ENCODE measurements around the gene TMTC2.

TMTC2 gene

GRCh38 chr12:82665142-82665923 lies 21.4 kb upstream of the TMTC2 start:
- H3K4me3 Mint-ChIP-seq = no peak overlapping the region
- H3K27me3 Mint-ChIP-seq = peaks cover 10% of the 10 kb centered on the region
- DNase-seq = no peak
- no peaks in the 10 kb centered on the region for H3K9me3 Mint-ChIP-seq
- no peaks in the 10 kb centered on the region for H3K4me1 Mint-ChIP-seq
- H3K36me3 Mint-ChIP-seq = no peaks in the 10 kb centered on the region
- H3K27ac Mint-ChIP-seq = no peak overlapping the region
- CTCF ChIA-PET = no interaction called here

GRCh38 chr12:82666830-82667229 lies 19.9 kb upstream of the TMTC2 start:
- H3K9me3 Mint-ChIP-seq = no peaks in the 10 kb centered on the region
- no peak overlapping the region for H3K27ac Mint-ChIP-seq
- DNase-seq = no peak
- no peaks in the 10 kb centered on the region for H3K4me1 Mint-ChIP-seq
- no peak overlapping the region for H3K4me3 Mint-ChIP-seq
- CTCF ChIA-PET = no interaction called here
- H3K36me3 Mint-ChIP-seq = no peaks in the 10 kb centered on the region
- H3K27me3 Mint-ChIP-seq = peaks cover 10% of the 10 kb centered on the region

GRCh38 chr12:82671673-82672195 lies 15.0 kb upstream of the TMTC2 start:
- Mint-ChIP-seq H3K9me3 (no peaks in the 10 kb centered on the region), H3K27ac (no peak overlapping the region), H3K4me3 (no peak overlapping the region), H3K27me3 (peaks cover 14% of the 10 kb centered on the region), H3K36me3 (no peaks in the 10 kb centered on the region), H3K4me1 (no peaks in the 10 kb centered on the region)
- DNase-seq = no peak
- CTCF ChIA-PET = no interaction called here

GRCh38 chr12:82672811-82673495 lies 13.8 kb upstream of the TMTC2 start:
- H3K4me1 Mint-ChIP-seq = no peaks in the 10 kb centered on the region
- no peaks in the 10 kb centered on the region for H3K9me3 Mint-ChIP-seq
- H3K27ac Mint-ChIP-seq = no peak overlapping the region
- DNase-seq = no peak
- H3K4me3 Mint-ChIP-seq = no peak overlapping the region
- CTCF ChIA-PET = interaction anchor here (1.2 kb wide), 1 partner anchor 13 kb away, joined by 3 read pairs; no protein-coding TSS in a partner anchor
- peaks cover 13% of the 10 kb centered on the region for H3K27me3 Mint-ChIP-seq
- no peaks in the 10 kb centered on the region for H3K36me3 Mint-ChIP-seq

- H3K36me3 Mint-ChIP-seq = no peaks in the 10 kb centered on the region
- no peak overlapping the region for H3K27ac Mint-ChIP-seq
- peaks cover 9% of the 10 kb centered on the region for H3K27me3 Mint-ChIP-seq
- H3K4me1 Mint-ChIP-seq = no peaks in the 10 kb centered on the region
- CTCF ChIA-PET = interaction anchor here (1.2 kb wide), 1 partner anchor 12 kb away, joined by 3 read pairs; no protein-coding TSS in a partner anchor
- no peak overlapping the region for H3K4me3 Mint-ChIP-seq
- H3K9me3 Mint-ChIP-seq = no peaks in the 10 kb centered on the region
- DNase-seq = no peak
Observed at GRCh38 chr12:82673698-82674097, 13.0 kb upstream of the TMTC2 start.

GRCh38 chr12:82675246-82675645 lies 11.5 kb upstream of the TMTC2 start:
- Mint-ChIP-seq H3K4me1 (no peaks in the 10 kb centered on the region), H3K4me3 (no peak overlapping the region), H3K36me3 (no peaks in the 10 kb centered on the region), H3K27ac (no peak overlapping the region), H3K9me3 (no peaks in the 10 kb centered on the region), H3K27me3 (peaks cover 9% of the 10 kb centered on the region)
- CTCF ChIA-PET = no interaction called here
- no peak for DNase-seq

- Mint-ChIP-seq H3K36me3 (no peaks in the 10 kb centered on the region), H3K4me1 (peaks cover 3% of the 10 kb centered on the region), H3K27me3 (peaks cover 8% of the 10 kb centered on the region), H3K27ac (no peak overlapping the region), H3K9me3 (no peaks in the 10 kb centered on the region), H3K4me3 (no peak overlapping the region)
- CTCF ChIA-PET = no interaction called here
- DNase-seq = no peak
Observed at GRCh38 chr12:82682326-82682725, 4.4 kb upstream of the TMTC2 start.

GRCh38 chr12:82682851-82683261 lies 3.9 kb upstream of the TMTC2 start:
- no peaks in the 10 kb centered on the region for H3K36me3 Mint-ChIP-seq
- H3K27ac Mint-ChIP-seq = no peak overlapping the region
- no peak overlapping the region for H3K4me3 Mint-ChIP-seq

GRCh38 chr12:82685790-82686167 lies 927 bp upstream of the TMTC2 start:
- Mint-ChIP-seq H3K27me3 (peaks cover 8% of the 10 kb centered on the region), H3K4me3 (peak overlapping the region; percentile 91), H3K9me3 (no peaks in the 10 kb centered on the region), H3K4me1 (peaks cover 21% of the 10 kb centered on the region), H3K36me3 (no peaks in the 10 kb centered on the region), H3K27ac (peak overlapping the region; percentile 90)
- DNase-seq = peak; percentile 94
- CTCF ChIA-PET = interaction anchor here (0.5 to 3.2 kb wide), 20 partner anchors 12 to 1818 kb away, joined by 3 to 22 read pairs (median 4); no protein-coding TSS in a partner anchor

More at GRCh38 chr12:82682851-82683261, 3.9 kb upstream of the TMTC2 start:
- no peak for DNase-seq
- peaks cover 4% of the 10 kb centered on the region for H3K4me1 Mint-ChIP-seq
- H3K27me3 Mint-ChIP-seq = peaks cover 8% of the 10 kb centered on the region
- no peaks in the 10 kb centered on the region for H3K9me3 Mint-ChIP-seq
- CTCF ChIA-PET = no interaction called here

GRCh38 chr12:82687021-82688011 lies 610 bp downstream of the TMTC2 start:
- peaks cover 6% of the 10 kb centered on the region for H3K27me3 Mint-ChIP-seq
- peak; percentile 76 for DNase-seq
- H3K36me3 Mint-ChIP-seq = no peaks in the 10 kb centered on the region
- peak overlapping the region; percentile 90 for H3K27ac Mint-ChIP-seq
- peaks cover 21% of the 10 kb centered on the region for H3K4me1 Mint-ChIP-seq
- H3K9me3 Mint-ChIP-seq = no peaks in the 10 kb centered on the region
- H3K4me3 Mint-ChIP-seq = peak overlapping the region; percentile 91
- CTCF ChIA-PET = interaction anchor here (1.7 to 3.2 kb wide), 4 partner anchors 50 to 1816 kb away, joined by 4 to 22 read pairs (median 10); no protein-coding TSS in a partner anchor

- peak overlapping the region; percentile 91 for H3K4me3 Mint-ChIP-seq
- H3K27me3 Mint-ChIP-seq = peaks cover 4% of the 10 kb centered on the region
- DNase-seq = no peak
- H3K4me1 Mint-ChIP-seq = peaks cover 21% of the 10 kb centered on the region
- H3K9me3 Mint-ChIP-seq = no peaks in the 10 kb centered on the region
- CTCF ChIA-PET = no interaction called here
- H3K36me3 Mint-ChIP-seq = no peaks in the 10 kb centered on the region
- H3K27ac Mint-ChIP-seq = peak overlapping the region; percentile 90
Observed at GRCh38 chr12:82688035-82688501, 1.4 kb downstream of the TMTC2 start.

GRCh38 chr12:82688596-82688995 lies 1.9 kb downstream of the TMTC2 start:
- H3K36me3 Mint-ChIP-seq = no peaks in the 10 kb centered on the region
- DNase-seq = no peak
- no peaks in the 10 kb centered on the region for H3K9me3 Mint-ChIP-seq
- H3K27ac Mint-ChIP-seq = peak overlapping the region; percentile 90
- H3K4me3 Mint-ChIP-seq = peak overlapping the region; percentile 91
- peaks cover 4% of the 10 kb centered on the region for H3K27me3 Mint-ChIP-seq
- CTCF ChIA-PET = no interaction called here
- H3K4me1 Mint-ChIP-seq = peaks cover 21% of the 10 kb centered on the region

- no peaks in the 10 kb centered on the region for H3K9me3 Mint-ChIP-seq
- no peak overlapping the region for H3K4me3 Mint-ChIP-seq
- no peaks in the 10 kb centered on the region for H3K36me3 Mint-ChIP-seq
- CTCF ChIA-PET = no interaction called here
- H3K27me3 Mint-ChIP-seq = peaks cover 4% of the 10 kb centered on the region
- no peak overlapping the region for H3K27ac Mint-ChIP-seq
- DNase-seq = no peak
- H3K4me1 Mint-ChIP-seq = peaks cover 21% of the 10 kb centered on the region
Observed at GRCh38 chr12:82690006-82690405, 3.3 kb downstream of the TMTC2 start.

GRCh38 chr12:82691513-82691912 lies 4.8 kb downstream of the TMTC2 start:
- DNase-seq = no peak
- CTCF ChIA-PET = no interaction called here
- no peaks in the 10 kb centered on the region for H3K27me3 Mint-ChIP-seq
- no peaks in the 10 kb centered on the region for H3K9me3 Mint-ChIP-seq
- H3K27ac Mint-ChIP-seq = no peak overlapping the region
- H3K4me1 Mint-ChIP-seq = peaks cover 18% of the 10 kb centered on the region
- no peak overlapping the region for H3K4me3 Mint-ChIP-seq
- no peaks in the 10 kb centered on the region for H3K36me3 Mint-ChIP-seq
